SK-N-SH treated with all-trans-retinoic acid at 6 μM for 48 hours (cell line): ENCODE data around the gene CSE1L.

ENCODE experiments used
- ARNTL ChIP-seq: fragments of 450-650 bp; formaldehyde crosslinking; IDR thresholded peaks from 2 replicates; pipeline ENCODE4 v1.5.0; 2020; ENCODE audit warnings: low read depth, mild to moderate bottlenecking, moderate library complexity, borderline replicate concordance
- CSDC2 ChIP-seq: fragments of 250-450 bp; sonication (Bioruptor Pico); IDR thresholded peaks from 2 replicates; pipeline ENCODE4 v1.5.0; 2020; ENCODE audit warnings: mild to moderate bottlenecking, moderate library complexity
- ESRRG ChIP-seq: fragments of 250-450 bp; sonication (Bioruptor Pico); IDR thresholded peaks from 2 replicates; pipeline ENCODE4 v1.6.1; 2021; ENCODE audit warnings: mild to moderate bottlenecking
- GLIS3 ChIP-seq: fragments of 250-450 bp; sonication (Bioruptor Pico); IDR thresholded peaks from 2 replicates; pipeline ENCODE4 v1.5.0; 2020; ENCODE audit warnings: mild to moderate bottlenecking, moderate library complexity
- OSR1 ChIP-seq: fragments of 250-450 bp; sonication (Bioruptor Pico); IDR thresholded peaks from 2 replicates; pipeline ENCODE4 v1.8.0; 2022; ENCODE audit warnings: moderate library complexity, mild to moderate bottlenecking, inconsistent platforms
- PPARA ChIP-seq: fragments of 250-450 bp; sonication (Bioruptor Pico); IDR thresholded peaks from 2 replicates; pipeline ENCODE4 v1.5.0; 2020; ENCODE audit warnings: mild to moderate bottlenecking, borderline replicate concordance
- RARB ChIP-seq: fragments of 250-450 bp; sonication (Bioruptor Pico); IDR thresholded peaks from 2 replicates; pipeline ENCODE4 v1.8.0; 2021; ENCODE audit warnings: mild to moderate bottlenecking, moderate library complexity
- SNAI2 ChIP-seq: fragments of 250-450 bp; sonication (Bioruptor Pico); IDR thresholded peaks from 2 replicates; pipeline ENCODE4 v1.5.0; 2020; ENCODE audit warnings: mild to moderate bottlenecking, moderate library complexity
- TCF4 ChIP-seq: fragments of 250-450 bp; sonication (Bioruptor Pico); IDR thresholded peaks from 2 replicates; pipeline ENCODE4 v1.8.0; 2021; ENCODE audit warnings: mild to moderate bottlenecking, moderate library complexity, borderline replicate concordance
- ZNF70 ChIP-seq: fragments of 450-650 bp; formaldehyde crosslinking; IDR thresholded peaks from 2 replicates; pipeline ENCODE4 v1.5.0; 2020; ENCODE audit warnings: mild to moderate bottlenecking, moderate library complexity
- TF ChIP-seq, protein P1 (sequence below): fragments of 250-450 bp; sonication (Bioruptor Pico); IDR thresholded peaks from 2 replicates; pipeline ENCODE4 v1.5.0; 2020; ENCODE audit warnings: mild to moderate bottlenecking, moderate library complexity
- TF ChIP-seq, protein P2 (sequence below): fragments of 250-450 bp; sonication (Bioruptor Pico); IDR thresholded peaks from 2 replicates; pipeline ENCODE4 v1.8.0; 2021; ENCODE audit warnings: low read depth, mild to moderate bottlenecking, moderate library complexity, borderline replicate concordance
- TF ChIP-seq, protein P3 (sequence below): fragments of 250-450 bp; sonication (Bioruptor Pico); IDR thresholded peaks from 2 replicates; pipeline ENCODE4 v1.8.0; 2020; ENCODE audit warnings: mild to moderate bottlenecking, moderate library complexity, borderline replicate concordance

DNA sequence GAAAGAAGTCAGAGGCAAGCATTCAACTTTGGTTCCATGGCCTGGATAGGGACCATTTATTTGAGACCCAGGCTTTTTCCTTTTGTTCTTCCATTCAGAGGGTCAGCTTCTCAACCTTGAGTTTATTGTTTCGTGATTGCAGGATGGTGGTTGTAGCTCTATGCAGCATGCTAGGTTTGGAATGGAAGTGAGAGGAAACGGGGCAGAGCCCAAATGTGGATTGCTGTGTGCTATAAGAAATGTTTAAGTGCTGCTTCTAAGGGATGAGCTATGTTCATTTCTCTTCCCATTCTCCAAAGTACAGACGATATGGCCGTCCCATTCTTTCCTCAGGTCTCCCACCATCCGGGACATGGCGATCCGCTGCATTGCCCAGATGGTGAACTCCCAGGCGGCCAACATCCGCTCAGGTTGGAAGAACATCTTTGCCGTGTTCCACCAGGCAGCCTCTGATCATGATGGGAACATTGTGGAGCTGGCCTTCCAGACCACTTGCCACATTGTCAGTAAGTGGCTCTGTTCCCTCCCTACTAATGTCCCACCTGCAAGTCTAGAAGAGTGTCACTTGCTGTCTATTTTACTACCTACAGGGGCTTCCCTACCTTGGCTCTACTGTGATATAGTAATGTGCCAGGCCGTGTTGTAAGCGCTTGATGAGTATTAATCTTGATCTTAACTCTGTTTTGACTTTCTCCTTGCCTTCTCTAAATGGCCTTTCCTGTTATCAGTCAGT lies 36.0 kb upstream of the CSE1L start:
- TF ChIP-seq OSR1 (no peak), ZNF70 (no peak), PPARA (CRISPR knock-in tag) (no peak), TCF4 (CRISPR knock-in tag) (no peak), CSDC2 (CRISPR knock-in tag) (no peak), RARB (no peak), ESRRG (CRISPR knock-in tag) (no peak), ARNTL (CRISPR knock-in tag) (no peak), GLIS3 (CRISPR knock-in tag) (no peak), SNAI2 (CRISPR knock-in tag) (no peak)
- TF ChIP-seq, protein P1, sequence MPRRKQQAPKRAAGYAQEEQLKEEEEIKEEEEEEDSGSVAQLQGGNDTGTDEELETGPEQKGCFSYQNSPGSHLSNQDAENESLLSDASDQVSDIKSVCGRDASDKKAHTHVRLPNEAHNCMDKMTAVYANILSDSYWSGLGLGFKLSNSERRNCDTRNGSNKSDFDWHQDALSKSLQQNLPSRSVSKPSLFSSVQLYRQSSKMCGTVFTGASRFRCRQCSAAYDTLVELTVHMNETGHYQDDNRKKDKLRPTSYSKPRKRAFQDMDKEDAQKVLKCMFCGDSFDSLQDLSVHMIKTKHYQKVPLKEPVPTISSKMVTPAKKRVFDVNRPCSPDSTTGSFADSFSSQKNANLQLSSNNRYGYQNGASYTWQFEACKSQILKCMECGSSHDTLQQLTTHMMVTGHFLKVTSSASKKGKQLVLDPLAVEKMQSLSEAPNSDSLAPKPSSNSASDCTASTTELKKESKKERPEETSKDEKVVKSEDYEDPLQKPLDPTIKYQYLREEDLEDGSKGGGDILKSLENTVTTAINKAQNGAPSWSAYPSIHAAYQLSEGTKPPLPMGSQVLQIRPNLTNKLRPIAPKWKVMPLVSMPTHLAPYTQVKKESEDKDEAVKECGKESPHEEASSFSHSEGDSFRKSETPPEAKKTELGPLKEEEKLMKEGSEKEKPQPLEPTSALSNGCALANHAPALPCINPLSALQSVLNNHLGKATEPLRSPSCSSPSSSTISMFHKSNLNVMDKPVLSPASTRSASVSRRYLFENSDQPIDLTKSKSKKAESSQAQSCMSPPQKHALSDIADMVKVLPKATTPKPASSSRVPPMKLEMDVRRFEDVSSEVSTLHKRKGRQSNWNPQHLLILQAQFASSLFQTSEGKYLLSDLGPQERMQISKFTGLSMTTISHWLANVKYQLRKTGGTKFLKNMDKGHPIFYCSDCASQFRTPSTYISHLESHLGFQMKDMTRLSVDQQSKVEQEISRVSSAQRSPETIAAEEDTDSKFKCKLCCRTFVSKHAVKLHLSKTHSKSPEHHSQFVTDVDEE (CRISPR knock-in tag): no peak
- TF ChIP-seq, protein P2, sequence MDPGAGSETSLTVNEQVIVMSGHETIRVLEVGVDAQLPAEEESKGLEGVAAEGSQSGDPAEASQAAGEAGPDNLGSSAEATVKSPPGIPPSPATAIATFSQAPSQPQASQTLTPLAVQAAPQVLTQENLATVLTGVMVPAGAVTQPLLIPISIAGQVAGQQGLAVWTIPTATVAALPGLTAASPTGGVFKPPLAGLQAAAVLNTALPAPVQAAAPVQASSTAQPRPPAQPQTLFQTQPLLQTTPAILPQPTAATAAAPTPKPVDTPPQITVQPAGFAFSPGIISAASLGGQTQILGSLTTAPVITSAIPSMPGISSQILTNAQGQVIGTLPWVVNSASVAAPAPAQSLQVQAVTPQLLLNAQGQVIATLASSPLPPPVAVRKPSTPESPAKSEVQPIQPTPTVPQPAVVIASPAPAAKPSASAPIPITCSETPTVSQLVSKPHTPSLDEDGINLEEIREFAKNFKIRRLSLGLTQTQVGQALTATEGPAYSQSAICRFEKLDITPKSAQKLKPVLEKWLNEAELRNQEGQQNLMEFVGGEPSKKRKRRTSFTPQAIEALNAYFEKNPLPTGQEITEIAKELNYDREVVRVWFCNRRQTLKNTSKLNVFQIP (CRISPR knock-in tag): no peak
- TF ChIP-seq, protein P3, sequence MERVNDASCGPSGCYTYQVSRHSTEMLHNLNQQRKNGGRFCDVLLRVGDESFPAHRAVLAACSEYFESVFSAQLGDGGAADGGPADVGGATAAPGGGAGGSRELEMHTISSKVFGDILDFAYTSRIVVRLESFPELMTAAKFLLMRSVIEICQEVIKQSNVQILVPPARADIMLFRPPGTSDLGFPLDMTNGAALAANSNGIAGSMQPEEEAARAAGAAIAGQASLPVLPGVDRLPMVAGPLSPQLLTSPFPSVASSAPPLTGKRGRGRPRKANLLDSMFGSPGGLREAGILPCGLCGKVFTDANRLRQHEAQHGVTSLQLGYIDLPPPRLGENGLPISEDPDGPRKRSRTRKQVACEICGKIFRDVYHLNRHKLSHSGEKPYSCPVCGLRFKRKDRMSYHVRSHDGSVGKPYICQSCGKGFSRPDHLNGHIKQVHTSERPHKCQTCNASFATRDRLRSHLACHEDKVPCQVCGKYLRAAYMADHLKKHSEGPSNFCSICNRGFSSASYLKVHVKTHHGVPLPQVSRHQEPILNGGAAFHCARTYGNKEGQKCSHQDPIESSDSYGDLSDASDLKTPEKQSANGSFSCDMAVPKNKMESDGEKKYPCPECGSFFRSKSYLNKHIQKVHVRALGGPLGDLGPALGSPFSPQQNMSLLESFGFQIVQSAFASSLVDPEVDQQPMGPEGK (CRISPR knock-in tag): no peak
